Liver (tissue), 9 donors: ENCODE measurements around the gene UPF1. TPM values are rescaled to one million over a fixed set of nuclear protein-coding genes. Genes with fewer than 3 reads are reported as not detected.

ENCODE experiments used
- DNase-seq: peaks from one replicate; pipeline ENCODE4 v3.0.0-alpha.2; 2017; ENCODE audit warnings: low spot score
- H3K27ac ChIP-seq, 2 donors: one replicate each; pipeline ENCODE4 v1.7.0; 2013; ENCODE audit warnings: inconsistent platforms in 2 of 2, low read length in 2 of 2, control low read depth in 1 of 2, low read depth in 1 of 2, mild to moderate bottlenecking in 1 of 2
- H3K27me3 ChIP-seq, 4 donors: one replicate each; pipeline versions ENCODE4 v1.6.1 to v1.7.0; 2013; ENCODE audit warnings: low read length in 3 of 4, inconsistent platforms in 1 of 4, mild to moderate bottlenecking in 1 of 4, moderate library complexity in 1 of 4; ENCODE audit not compliant: control insufficient read depth in 4 of 4, insufficient read depth in 4 of 4
- H3K36me3 ChIP-seq, 4 donors: one replicate each; pipeline versions ENCODE4 v1.6.1 to v1.7.0; 2013; ENCODE audit warnings: low read length in 3 of 4, mild to moderate bottlenecking in 3 of 4, low read depth in 1 of 4, moderate library complexity in 1 of 4; ENCODE audit not compliant: control insufficient read depth in 4 of 4, insufficient read depth in 3 of 4
- H3K4me1 ChIP-seq, 4 donors: one replicate each; pipeline versions ENCODE4 v1.6.1 to v1.7.0; 2013; ENCODE audit warnings: low read length in 3 of 4, mild to moderate bottlenecking in 3 of 4, moderate library complexity in 1 of 4; ENCODE audit not compliant: control insufficient read depth in 4 of 4, insufficient read depth in 4 of 4
- H3K4me3 ChIP-seq, 3 donors: one replicate each; pipeline versions ENCODE4 v1.6.1 to v1.7.0; 2013; ENCODE audit warnings: low read length in 3 of 3, control low read depth in 1 of 3, low read depth in 1 of 3, mild to moderate bottlenecking in 1 of 3
- H3K9ac ChIP-seq, 2 donors: one replicate each; pipeline ENCODE4 v1.7.0; 2013; ENCODE audit warnings: low read length in 2 of 2, mild to moderate bottlenecking in 2 of 2, moderate library complexity in 2 of 2, control low read depth in 1 of 2, low read depth in 1 of 2
- H3K9me3 ChIP-seq, 4 donors: one replicate each; pipeline versions ENCODE4 v1.6.1 to v1.7.0; 2013; ENCODE audit warnings: low read length in 3 of 4; ENCODE audit not compliant: control insufficient read depth in 4 of 4
- EGR1 ChIP-seq, 2 donors: IDR thresholded peaks; 2 replicates each; pipeline ENCODE4 v1.6.1; 2016 to 2018; ENCODE audit warnings: antibody characterized with exemption in 2 of 2, low read depth in 2 of 2
- FOXA1 ChIP-seq: IDR thresholded peaks from 2 replicates; pipeline ENCODE4 v1.6.1; 2016; ENCODE audit warnings: antibody characterized with exemption
- HNF4A ChIP-seq, 2 donors: conservative IDR thresholded peaks; 2 replicates each; pipeline ENCODE4 v1.6.1; 2016; ENCODE audit warnings: antibody characterized with exemption in 2 of 2, mild to moderate bottlenecking in 2 of 2
- HNF4G ChIP-seq: IDR thresholded peaks from 2 replicates; pipeline ENCODE4 v1.6.1; 2016; ENCODE audit warnings: antibody characterized with exemption
- JUND ChIP-seq, 2 donors: IDR thresholded peaks; 2 replicates each; pipeline ENCODE4 v1.6.1; 2016; ENCODE audit warnings: antibody characterized with exemption in 2 of 2
- MAX ChIP-seq: IDR thresholded peaks from 2 replicates; pipeline ENCODE4 v1.6.1; 2016; ENCODE audit warnings: antibody characterized with exemption
- NR2F2 ChIP-seq: IDR thresholded peaks from 2 replicates; pipeline ENCODE4 v1.6.1; 2016; ENCODE audit warnings: antibody characterized with exemption
- RAD21 ChIP-seq, 2 donors: IDR thresholded peaks; 2 replicates each; pipeline ENCODE4 v1.6.1; 2016; ENCODE audit warnings: antibody characterized with exemption in 2 of 2, mild to moderate bottlenecking in 2 of 2
- RXRA ChIP-seq, 2 donors: IDR thresholded peaks; 2 replicates each; pipeline ENCODE4 v1.6.1; 2017 to 2018; ENCODE audit warnings: antibody characterized with exemption in 2 of 2, mild to moderate bottlenecking in 1 of 2
- SP1 ChIP-seq: IDR thresholded peaks from 2 replicates; pipeline ENCODE4 v1.6.1; 2018; ENCODE audit warnings: antibody characterized with exemption, mild to moderate bottlenecking
- TAF1 ChIP-seq: conservative IDR thresholded peaks from 2 replicates; pipeline ENCODE4 v1.6.1; 2016; ENCODE audit warnings: antibody characterized with exemption, mild to moderate bottlenecking
- YY1 ChIP-seq: IDR thresholded peaks from 2 replicates; pipeline ENCODE4 v1.6.1; 2016; ENCODE audit warnings: antibody characterized with exemption, mild to moderate bottlenecking
- ZBTB33 ChIP-seq: IDR thresholded peaks from 2 replicates; pipeline ENCODE4 v1.6.1; 2016; ENCODE audit warnings: antibody characterized with exemption
- WGBS: extraction: QIAGEN DNeasy Blood & Tissue Kit; methylation state at CpG from one replicate; pipeline ENCODE4 v1.1.7; 2013; 5-methylcytosine and 5-hydroxymethylcytosine counted together
- polyA plus RNA-seq, 2 donors: library from polyadenylated mRNA; stranded (reverse) in 1 of 2; unstranded in 1 of 2; fragments of 200-250 nt in 1 of 2; fragments of >200 nt in 1 of 2; fragmentation: Nextera tagmentation in 1 of 2; extraction: Ambion mirVana in 1 of 2; gene quantifications; one replicate each; pipeline versions ENCODE4 v1.2.1 to v1.2.3, GENCODE V29; 2013 to 2015
- total RNA-seq, 2 donors: library from RNA; depleted of rRNA; stranded (reverse); fragments of >200 nt; gene quantifications; one replicate each; pipeline ENCODE4 v1.2.3, GENCODE V29; 2014
- TF ChIP-seq, protein P1 (sequence below): IDR thresholded peaks from 2 replicates; pipeline ENCODE4 v1.6.1; 2016; ENCODE audit warnings: antibody characterized with exemption
- TF ChIP-seq, protein P2 (sequence below): fragments of 150-350 bp; IDR thresholded peaks from 2 replicates; pipeline ENCODE4 v1.5.1; 2017; ENCODE audit warnings: improper control_type of control experiment, low read depth, low read length; ENCODE audit not compliant: missing input control
- donor health status: healthy.
- donor health status: healthy.
- donor health status: healthy.
- donor health status: healthy.
- donor health status: healthy.

UPF1 gene
- total and polyA plus RNA-seq, 4 donors, result 5.7 to 51.0 (median 35.2) TPM

GRCh38 chr19:18894254-18895037, 62.7 kb downstream of the UPF1 start:
- Histone ChIP-seq H3K9ac (no peak overlapping the region), H3K27ac (no peak overlapping the region), H3K9me3 (no peaks in the 10 kb centered on the region), H3K4me3 (no peak overlapping the region), H3K4me1 (peaks cover 2 to 21% (median 10%) of the 10 kb centered on the region in 4 donors), H3K27me3 (peaks cover 0 to 5% (median 0%) of the 10 kb centered on the region in 4 donors), H3K36me3 (peaks cover 0 to 4% (median 2%) of the 10 kb centered on the region in 4 donors)
- TF ChIP-seq RXRA (IDR thresholded peaks at IDR 0.05), result no peak
- TF ChIP-seq RAD21 (IDR thresholded peaks at IDR 0.05), result no peak
- TF ChIP-seq, protein P1, sequence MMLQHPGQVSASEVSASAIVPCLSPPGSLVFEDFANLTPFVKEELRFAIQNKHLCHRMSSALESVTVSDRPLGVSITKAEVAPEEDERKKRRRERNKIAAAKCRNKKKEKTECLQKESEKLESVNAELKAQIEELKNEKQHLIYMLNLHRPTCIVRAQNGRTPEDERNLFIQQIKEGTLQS, result no peak
- no peak for TF ChIP-seq JUND (IDR thresholded peaks at IDR 0.05)
- no peak for TF ChIP-seq EGR1 (IDR thresholded peaks at IDR 0.05; ENCODE audit: low read depth in 2 of 2)
- DNase-seq, result no peak
- 16% methylated on average over 28 of the region's 28 CpGs for WGBS

DNA sequence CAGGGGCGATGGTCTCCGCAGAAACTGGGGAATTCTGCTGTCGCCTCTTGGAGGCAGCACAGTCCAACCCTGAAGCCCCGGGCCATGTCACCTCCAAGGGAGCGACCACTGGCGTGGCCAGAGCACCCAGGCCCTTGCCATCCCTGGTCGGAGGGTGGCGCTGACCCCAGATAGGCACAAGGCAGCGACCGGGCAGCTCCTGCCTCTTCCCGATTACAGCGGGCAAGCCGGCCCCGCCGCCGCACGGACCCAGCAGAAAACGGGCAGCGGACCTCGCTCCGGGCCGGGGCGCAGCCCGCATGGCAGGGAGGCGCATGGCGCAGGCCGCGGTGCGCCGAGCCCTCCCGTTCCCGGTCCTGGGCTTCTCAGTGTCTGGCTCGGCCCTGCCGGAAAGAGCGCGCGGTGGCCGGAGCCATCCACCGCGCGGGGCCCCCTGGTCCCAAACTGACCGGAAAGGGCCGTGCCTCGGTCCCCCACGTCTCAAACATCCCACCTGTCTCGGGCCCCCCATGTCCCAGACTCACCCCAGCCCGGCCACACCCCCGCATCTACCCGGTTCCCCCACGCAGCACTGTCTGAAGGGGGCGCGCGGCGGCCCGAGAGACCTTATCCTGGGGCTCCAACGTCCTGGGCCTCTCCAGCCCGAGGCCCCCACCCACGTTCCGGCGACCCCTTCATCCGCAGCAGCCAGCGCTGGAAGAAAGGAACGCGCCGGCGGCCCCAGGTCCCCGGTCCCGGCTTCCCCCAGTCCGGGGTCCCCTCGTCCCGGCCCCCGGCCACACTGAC, 63.5 kb downstream of the UPF1 start:
- DNase-seq, result no peak
- peaks cover 0 to 10% (median 4%) of the 10 kb centered on the region in 4 donors for H3K36me3 ChIP-seq
- peak overlapping the region in 1 of 3 donors; percentile 49 for H3K4me3 ChIP-seq
- 2% methylated on average over 72 of the region's 72 CpGs for whole genome bisulfite sequencing
- TF ChIP-seq ZBTB33 (no peak), FOXA1 (no peak), RAD21 (IDR thresholded peaks at IDR 0.05) (peak in 1 of 2 donors; percentile 39)
- TF ChIP-seq, protein P2, sequence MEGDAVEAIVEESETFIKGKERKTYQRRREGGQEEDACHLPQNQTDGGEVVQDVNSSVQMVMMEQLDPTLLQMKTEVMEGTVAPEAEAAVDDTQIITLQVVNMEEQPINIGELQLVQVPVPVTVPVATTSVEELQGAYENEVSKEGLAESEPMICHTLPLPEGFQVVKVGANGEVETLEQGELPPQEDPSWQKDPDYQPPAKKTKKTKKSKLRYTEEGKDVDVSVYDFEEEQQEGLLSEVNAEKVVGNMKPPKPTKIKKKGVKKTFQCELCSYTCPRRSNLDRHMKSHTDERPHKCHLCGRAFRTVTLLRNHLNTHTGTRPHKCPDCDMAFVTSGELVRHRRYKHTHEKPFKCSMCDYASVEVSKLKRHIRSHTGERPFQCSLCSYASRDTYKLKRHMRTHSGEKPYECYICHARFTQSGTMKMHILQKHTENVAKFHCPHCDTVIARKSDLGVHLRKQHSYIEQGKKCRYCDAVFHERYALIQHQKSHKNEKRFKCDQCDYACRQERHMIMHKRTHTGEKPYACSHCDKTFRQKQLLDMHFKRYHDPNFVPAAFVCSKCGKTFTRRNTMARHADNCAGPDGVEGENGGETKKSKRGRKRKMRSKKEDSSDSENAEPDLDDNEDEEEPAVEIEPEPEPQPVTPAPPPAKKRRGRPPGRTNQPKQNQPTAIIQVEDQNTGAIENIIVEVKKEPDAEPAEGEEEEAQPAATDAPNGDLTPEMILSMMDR, result peak; percentile 13
- no peaks in the 10 kb centered on the region for H3K9me3 ChIP-seq
- no peak overlapping the region for H3K9ac ChIP-seq
- H3K27ac ChIP-seq, result no peak overlapping the region
- H3K27me3 ChIP-seq, result peaks cover 0 to 5% (median 0%) of the 10 kb centered on the region in 4 donors
- H3K4me1 ChIP-seq, result peaks cover 2 to 21% (median 10%) of the 10 kb centered on the region in 4 donors

DNA sequence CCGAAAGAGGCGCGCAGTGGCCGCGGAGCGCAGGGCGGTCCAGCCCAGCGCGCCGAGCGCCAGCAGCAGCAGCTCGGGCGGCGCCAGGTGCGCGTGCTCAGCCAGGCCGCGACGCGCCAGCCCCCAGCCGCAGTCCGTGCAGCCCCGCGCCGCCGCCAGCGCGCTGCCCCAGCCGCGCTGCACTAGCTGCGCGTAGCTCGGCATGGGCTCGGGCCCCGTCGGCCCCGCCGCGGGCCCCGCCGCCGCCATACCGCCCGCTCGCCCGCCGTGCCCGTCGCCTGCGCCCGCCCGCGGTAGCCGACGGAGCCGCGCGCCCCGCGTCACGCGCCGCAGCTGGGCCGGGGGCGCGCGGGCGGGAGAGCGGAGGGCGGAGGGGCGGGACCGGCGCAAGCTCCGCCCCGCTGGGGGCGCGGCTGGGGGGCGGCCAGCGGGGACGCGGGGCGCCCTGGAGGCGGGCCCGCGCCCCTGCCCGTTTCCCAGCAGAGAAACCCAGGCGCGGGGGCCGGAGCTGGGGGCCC, 64.1 kb downstream of the UPF1 start, which contains the start of gene CERS1:
CERS1 (minus strand) TSS at position 335 of the 518 bp plus-strand sequence; CDS start at position 249, 86 bp downstream.
- no peak within 1 kb of the TSS for H3K9ac ChIP-seq
- H3K4me3 ChIP-seq, result peak within 1 kb of the TSS in 1 of 3 donors; percentile 49
- H3K9me3 ChIP-seq, result no peaks in the 10 kb centered on the region
- peaks cover 0 to 5% (median 0%) of the 10 kb centered on the region in 4 donors for H3K27me3 ChIP-seq
- no peak within 1 kb of the TSS for H3K27ac ChIP-seq
- peaks cover 2 to 21% (median 10%) of the 10 kb centered on the region in 4 donors for H3K4me1 ChIP-seq
- peaks cover 0 to 17% (median 5%) of the 10 kb centered on the region in 4 donors for H3K36me3 ChIP-seq
- 2% methylated on average over 87 of the region's 89 CpGs for WGBS
- DNase-seq, result no peak
- TF ChIP-seq FOXA1 (no peak), JUND (IDR thresholded peaks at IDR 0.05) (no peak), RXRA (IDR thresholded peaks at IDR 0.05) (no peak), HNF4A (conservative IDR thresholded peaks at IDR 0.05) (no peak), SP1 (no peak), MAX (no peak), HNF4G (no peak), TAF1 (no peak), YY1 (no peak), EGR1 (IDR thresholded peaks at IDR 0.05; ENCODE audit: low read depth in 2 of 2) (no peak), NR2F2 (no peak)
- TF ChIP-seq, protein P1, result no peak
